GM13977 (cell line): Measurements from ENCODE around the gene R3HDM4.

Source experiments
- DNase-seq: peaks from one replicate; pipeline ENCODE4 v3.0.0; 2012; ENCODE audit warnings: low spot score
- in situ Hi-C: fragments of 300-500 bp; cut with MboI; formaldehyde crosslinking; loops from one replicate; pipeline ENCODE4 v1.12.0; 2022; ENCODE audit warnings: low sequenced_read_pairs, low pct_unique_long_range_greater_than_20kb, mixed read lengths, inconsistent platforms; ENCODE audit not compliant: unreplicated experiment
- TF ChIP-seq, protein P1 (sequence below): IDR thresholded peaks from 2 replicates; pipeline ENCODE4 v1.5.1; 2012; ENCODE audit warnings: mild to moderate bottlenecking, control low read depth; ENCODE audit not compliant: insufficient read depth; ENCODE audit errors: extremely low read depth, missing control alignments

The R3HDM4 gene

DNA sequence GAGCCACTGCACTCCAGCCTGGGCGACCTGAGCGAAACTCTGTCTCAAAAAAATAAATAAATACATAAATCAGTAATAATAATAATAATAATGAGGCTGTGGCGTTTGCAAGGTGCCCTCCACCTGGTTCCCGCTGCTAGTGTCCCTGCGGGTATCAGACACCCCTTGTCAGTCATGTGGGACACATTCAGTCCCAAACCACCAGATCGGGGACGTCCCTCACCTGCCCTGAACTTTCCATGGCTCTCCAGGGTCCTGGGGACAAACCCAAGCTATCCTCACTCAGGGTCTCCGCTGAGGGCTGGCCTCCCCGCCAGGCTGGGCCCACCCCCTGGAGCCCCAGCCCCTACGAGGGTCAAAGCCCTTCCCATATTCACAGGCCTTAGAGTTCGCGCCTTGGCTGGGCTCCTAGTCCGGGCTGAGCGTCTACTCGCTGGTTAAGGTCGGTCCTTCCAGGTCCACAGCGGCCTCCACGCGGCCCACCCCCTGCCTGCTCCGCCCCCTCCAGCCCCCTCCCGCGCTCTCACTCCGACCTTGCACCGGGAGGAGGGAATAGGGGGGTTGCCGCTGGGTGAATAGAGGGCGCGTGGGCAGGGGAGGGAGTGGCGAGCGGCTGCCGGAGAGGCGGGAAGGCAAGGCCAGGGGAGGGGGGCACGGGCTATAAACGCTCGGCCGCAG, 3.8 kb upstream of the R3HDM4 start:
- TF ChIP-seq, protein P1, sequence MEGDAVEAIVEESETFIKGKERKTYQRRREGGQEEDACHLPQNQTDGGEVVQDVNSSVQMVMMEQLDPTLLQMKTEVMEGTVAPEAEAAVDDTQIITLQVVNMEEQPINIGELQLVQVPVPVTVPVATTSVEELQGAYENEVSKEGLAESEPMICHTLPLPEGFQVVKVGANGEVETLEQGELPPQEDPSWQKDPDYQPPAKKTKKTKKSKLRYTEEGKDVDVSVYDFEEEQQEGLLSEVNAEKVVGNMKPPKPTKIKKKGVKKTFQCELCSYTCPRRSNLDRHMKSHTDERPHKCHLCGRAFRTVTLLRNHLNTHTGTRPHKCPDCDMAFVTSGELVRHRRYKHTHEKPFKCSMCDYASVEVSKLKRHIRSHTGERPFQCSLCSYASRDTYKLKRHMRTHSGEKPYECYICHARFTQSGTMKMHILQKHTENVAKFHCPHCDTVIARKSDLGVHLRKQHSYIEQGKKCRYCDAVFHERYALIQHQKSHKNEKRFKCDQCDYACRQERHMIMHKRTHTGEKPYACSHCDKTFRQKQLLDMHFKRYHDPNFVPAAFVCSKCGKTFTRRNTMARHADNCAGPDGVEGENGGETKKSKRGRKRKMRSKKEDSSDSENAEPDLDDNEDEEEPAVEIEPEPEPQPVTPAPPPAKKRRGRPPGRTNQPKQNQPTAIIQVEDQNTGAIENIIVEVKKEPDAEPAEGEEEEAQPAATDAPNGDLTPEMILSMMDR: no peak
- peak; percentile 35 for DNase-seq
- in situ Hi-C loops: no loop called here

DNA sequence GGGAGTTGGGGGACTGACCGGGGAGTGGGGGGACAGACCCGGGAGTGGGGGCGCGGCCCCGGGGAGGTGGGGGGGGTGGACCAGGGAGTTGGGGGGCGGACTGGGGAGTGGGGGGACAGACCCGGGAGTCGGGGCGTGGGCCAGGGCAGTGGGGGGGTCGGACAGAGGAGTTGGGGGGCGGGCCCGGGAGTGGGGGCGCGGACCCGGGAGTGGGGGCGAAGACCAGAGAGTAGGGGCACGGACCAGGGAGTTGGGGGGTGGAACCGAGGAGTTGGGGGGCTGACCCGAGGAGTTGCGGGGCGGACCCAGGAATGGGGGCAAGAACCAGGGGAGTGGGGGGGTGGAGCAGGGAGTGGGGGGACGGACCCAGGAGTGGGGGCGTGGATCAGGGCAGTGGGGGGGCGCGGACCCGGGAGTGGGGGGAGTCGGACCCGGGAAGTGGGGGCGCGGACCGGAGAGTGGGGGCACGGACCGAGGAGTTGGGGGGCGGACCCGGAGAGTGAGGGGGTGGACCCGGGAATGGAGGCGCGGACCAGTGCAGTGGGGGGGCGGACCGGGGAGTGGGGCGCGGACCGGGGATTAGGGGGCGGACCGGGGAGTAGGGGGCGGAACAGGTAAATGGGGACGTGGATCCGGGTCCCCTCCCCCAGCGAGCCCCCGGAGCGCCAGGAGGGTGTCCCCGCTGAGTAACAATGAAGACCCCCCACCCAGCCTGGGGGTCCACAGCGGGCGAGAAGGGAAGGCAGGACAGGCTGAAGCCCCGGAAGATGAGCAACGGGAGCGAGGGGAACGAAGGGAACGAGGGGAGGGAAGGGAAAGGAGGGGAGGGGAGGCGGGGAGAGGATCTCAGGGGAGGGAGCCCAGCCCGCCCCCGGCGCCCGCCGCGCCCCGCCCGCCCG, 589 bp downstream of the R3HDM4 start:
- TF ChIP-seq, protein P1: no peak
- in situ Hi-C loops: no loop called here
- DNase-seq: no peak

DNA sequence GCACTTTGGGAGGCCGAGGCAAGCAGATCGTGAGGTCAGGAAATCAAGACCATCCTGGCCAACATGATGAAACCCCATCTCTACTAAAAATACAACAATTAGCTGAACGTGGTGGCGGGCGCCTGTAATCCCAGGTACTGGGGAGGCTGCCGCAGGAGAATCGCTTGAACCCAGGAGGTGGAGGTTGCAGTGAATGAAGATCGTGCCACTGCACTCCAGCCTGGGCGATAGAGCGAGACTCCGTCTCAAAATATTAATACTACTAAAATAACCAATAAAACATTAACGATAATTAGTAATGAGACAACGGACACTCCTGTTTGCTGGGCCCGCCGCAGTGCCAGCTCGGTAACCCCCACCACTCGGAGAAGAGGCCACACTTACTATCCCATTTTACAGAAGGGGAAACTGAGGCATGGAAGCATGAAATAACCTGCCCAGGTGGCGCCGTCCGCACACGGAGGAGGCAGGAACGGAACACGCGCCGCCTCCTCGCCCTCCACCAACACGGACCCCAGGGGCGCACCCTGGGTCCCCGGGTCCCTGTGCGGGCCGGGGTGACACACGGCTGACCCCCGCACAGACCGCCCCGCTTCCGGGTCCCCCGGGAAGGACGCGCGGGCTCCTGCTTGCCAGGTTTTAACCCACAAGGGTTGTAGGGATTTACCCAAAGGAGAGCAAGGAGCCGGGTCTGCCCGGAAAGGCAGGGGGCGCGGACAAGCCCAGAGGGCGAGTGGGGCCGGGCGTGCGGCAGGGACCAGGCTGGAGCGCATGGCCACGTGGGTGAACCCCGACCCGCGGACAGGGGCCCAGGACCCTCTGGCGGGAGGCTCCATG, 1.6 kb downstream of the R3HDM4 start:
- TF ChIP-seq, protein P1: no peak
- no peak for DNase-seq
- in situ Hi-C loops: no loop called here

DNA sequence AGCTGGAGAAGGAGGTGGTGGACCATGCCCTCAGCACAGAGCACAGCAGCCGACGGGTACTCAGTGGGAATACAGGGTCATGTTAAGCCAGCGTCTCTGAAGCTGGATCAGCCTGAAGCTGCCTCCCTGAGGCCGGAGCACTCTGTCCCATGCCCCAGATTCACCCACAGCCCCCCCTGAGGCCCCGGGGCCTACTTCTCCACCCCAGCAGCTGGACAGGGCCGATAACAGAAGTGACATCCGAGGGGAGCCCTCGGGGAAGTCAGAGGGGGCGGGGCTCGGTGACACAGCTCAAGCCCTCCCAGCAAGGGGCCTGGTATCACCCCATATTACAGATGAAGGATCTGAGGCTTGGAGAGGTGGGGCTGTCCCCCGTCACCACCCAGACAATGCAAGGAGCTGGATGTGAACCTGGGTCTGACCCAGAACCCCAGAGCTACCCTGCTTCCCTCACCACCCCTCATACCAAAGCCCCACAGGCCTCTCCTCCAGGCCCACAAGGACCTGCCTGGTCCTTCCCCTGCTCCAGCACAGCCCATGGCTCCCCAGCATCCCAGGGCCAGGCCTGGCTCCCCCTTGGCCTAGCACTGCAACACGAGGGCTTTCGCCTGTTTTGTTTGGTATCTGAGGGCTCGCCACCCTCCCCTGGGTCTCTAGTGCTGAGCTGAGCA, 5.7 kb downstream of the R3HDM4 start:
- DNase-seq: peak; percentile 71
- in situ Hi-C loops: no loop called here
- TF ChIP-seq, protein P1: no peak

DNA sequence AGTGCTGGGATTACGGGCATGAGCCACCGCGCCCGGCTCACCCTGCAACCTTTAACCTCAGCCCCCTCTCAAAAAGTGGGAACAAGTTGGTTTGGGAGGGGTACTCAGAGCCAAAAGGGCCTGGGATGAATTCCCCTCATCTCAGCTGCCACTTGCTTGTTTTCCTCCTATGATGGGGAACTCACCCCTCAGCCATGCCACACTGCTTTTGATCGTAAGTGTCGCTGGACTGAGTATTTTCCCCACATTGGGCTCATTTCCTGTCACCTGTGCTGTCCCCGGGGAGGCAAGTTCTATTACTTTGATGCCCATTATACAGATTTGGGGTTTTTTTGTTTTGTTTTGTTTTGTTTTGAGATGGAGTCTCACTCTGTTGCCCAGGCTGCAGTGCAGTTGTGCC, 6.5 kb downstream of the R3HDM4 start:
- in situ Hi-C loops: no loop called here
- TF ChIP-seq, protein P1: no peak
- DNase-seq: peak; percentile 53

DNA sequence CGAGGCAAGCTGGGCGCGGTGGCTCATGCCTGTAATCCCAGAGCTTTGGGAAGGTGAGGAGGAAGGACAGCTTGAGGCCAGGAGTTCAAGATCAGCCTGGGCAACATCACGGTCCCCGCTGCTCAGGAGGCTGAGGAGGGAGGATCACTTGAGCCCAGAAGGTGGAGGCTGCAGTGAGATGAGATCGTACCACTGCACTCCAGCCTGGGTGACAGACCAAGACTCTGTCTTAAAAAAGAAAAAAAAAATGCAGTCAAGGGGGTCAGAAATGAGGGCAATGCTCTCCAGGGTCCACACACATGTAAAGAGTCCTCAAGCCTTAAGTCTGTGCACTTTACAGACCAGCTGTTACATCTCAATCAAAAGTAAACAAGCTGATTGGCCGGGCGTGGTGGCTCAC, 8.5 kb downstream of the R3HDM4 start:
- TF ChIP-seq, protein P1: no peak
- in situ Hi-C loops: no loop called here
- DNase-seq: no peak
